Ovary (tissue), 9 donors: ENCODE measurements around the gene GBE1. TPM values are rescaled to one million over a fixed set of nuclear protein-coding genes. Genes with fewer than 3 reads are reported as not detected.

Experiments
- DNase-seq, 5 donors: peaks; one replicate each; pipeline ENCODE4 v3.0.0-alpha.2; 2019 to 2020
- H3K27ac ChIP-seq, 2 donors: fragments of 200-600 bp; one replicate each; pipeline versions ENCODE4 v1.5.1 to v1.8.0; 2019 to 2022
- H3K27me3 ChIP-seq: fragments of 200-600 bp; one replicate; pipeline ENCODE4 v1.8.0; 2022
- H3K36me3 ChIP-seq: fragments of 200-600 bp; sonication (generic); one replicate; pipeline ENCODE4 v1.5.1; 2019
- H3K4me1 ChIP-seq: one replicate; pipeline ENCODE4 v1.8.1; 2013; ENCODE audit warnings: mild to moderate bottlenecking, moderate library complexity; ENCODE audit not compliant: insufficient read depth
- H3K4me3 ChIP-seq: fragments of 200-600 bp; sonication (generic); one replicate; pipeline ENCODE4 v1.5.1; 2017
- H3K9me3 ChIP-seq, 2 donors: fragments of 200-600 bp in 1 of 2; sonication (generic) in 1 of 2; one replicate each; pipeline versions ENCODE4 v1.5.1 to v1.8.1; 2013 to 2019; ENCODE audit warnings: mild to moderate bottlenecking in 1 of 2, moderate library complexity in 1 of 2
- CTCF ChIP-seq, 3 donors: fragments of 450-650 bp in 2 of 3; fragments of 200-600 bp in 1 of 3; IDR thresholded peaks; one replicate each; pipeline versions ENCODE4 v1.5.1 to v1.8.0; 2016 to 2022; ENCODE audit warnings: antibody characterized with exemption in 3 of 3, mild to moderate bottlenecking in 1 of 3
- EP300 ChIP-seq: sonication (generic); formaldehyde crosslinking; IDR thresholded peaks from one replicate; pipeline ENCODE4 v1.6.1; 2017; ENCODE audit warnings: antibody characterized with exemption
- POLR2A ChIP-seq: fragments of 450-650 bp; IDR thresholded peaks from one replicate; pipeline ENCODE4 v1.6.1; 2017; ENCODE audit warnings: antibody characterized with exemption, mild to moderate bottlenecking, moderate library complexity
- WGBS, 3 donors: extraction: QIAGEN DNeasy Blood & Tissue Kit in 1 of 3; methylation state at CpG; one replicate each; pipeline versions ENCODE4 v1.1.5 to v1.1.7; 2013 to 2017; 5-methylcytosine and 5-hydroxymethylcytosine counted together
- intact Hi-C, 4 donors: fragments of 100-400 bp; cut with DNase I; formaldehyde crosslinking; loops; one replicate each; pipeline versions ENCODE4 v1.11.0 to v1.15.1; 2022 to 2023
- polyA plus RNA-seq, 2 donors: library from polyadenylated mRNA; stranded (reverse); fragments of 200-250 nt in 1 of 2; fragments of 350-450 nt in 1 of 2; fragmentation: Illumina TruSeq in 1 of 2; extraction: RNeasy Lipid Tissue Mini Kit (QIAGEN cat#74804) in 1 of 2; gene quantifications; one replicate each; pipeline ENCODE4 v1.2.3, GENCODE V29; 2013 to 2014
- total RNA-seq, 7 donors: library from RNA; depleted of rRNA in 2 of 7; stranded (reverse); fragments of >200 nt in 2 of 7; fragmentation: NEBNext Ultra II Directional in 3 of 7; extraction: Animal tissue kit (Norgen Biotek cat#: 25700) in 3 of 7; gene quantifications; one replicate each; pipeline versions ENCODE4 v1.1.0 to v1.2.4, GENCODE V29; 2016 to 2023
- donor health status: DM: no; HTN: no; CAD: no; lungs with moderate emphysema.
- donor health status: DM: no; HTN: no; CAD: no.
- donor health status: Bipolar disorder and iron deficiency.
- donor health status: DM: yes; HTN: yes; CAD: no.
- donor health status: DM: no; HTN: no; CAD: no.
- donor health status: DM: yes; HTN: yes; CAD: no.

Gene GBE1
- total and polyA plus RNA-seq, 9 donors: 14.8 to 43.7 (median 26.8) TPM

- Histone ChIP-seq H3K27ac (no peak overlapping the region), H3K4me3 (no peak overlapping the region), H3K27me3 (no peaks in the 10 kb centered on the region), H3K9me3 (no peaks in the 10 kb centered on the region), H3K36me3 (no peaks in the 10 kb centered on the region), H3K4me1 (no peaks in the 10 kb centered on the region)
- intact Hi-C loops: no loop called here
- DNase-seq: no peak
- TF ChIP-seq EP300 (no peak), POLR2A (no peak), CTCF (IDR thresholded peaks at IDR 0.05) (no peak)
These were observed 86.8 kb downstream of the GBE1 start for GRCh38 chr3:81674690-81675089.

GRCh38 chr3:81668283-81668682, 93.2 kb downstream of the GBE1 start:
- Histone ChIP-seq H3K4me3 (no peak overlapping the region), H3K9me3 (no peaks in the 10 kb centered on the region), H3K27ac (no peak overlapping the region), H3K4me1 (peaks cover 2% of the 10 kb centered on the region), H3K36me3 (no peaks in the 10 kb centered on the region), H3K27me3 (peaks cover 2% of the 10 kb centered on the region)
- 83 to 88% (median 86%) methylated on average over 3 of the region's 3 CpGs for WGBS, 3 donors
- DNase-seq: no peak
- intact Hi-C loops: no loop called here
- TF ChIP-seq POLR2A: no peak
- TF ChIP-seq EP300: no peak
- no peak for TF ChIP-seq CTCF (IDR thresholded peaks at IDR 0.05)

- H3K4me3 ChIP-seq: no peak overlapping the region
- DNase-seq: no peak
- H3K4me1 ChIP-seq: peaks cover 6% of the 10 kb centered on the region
- H3K9me3 ChIP-seq: no peaks in the 10 kb centered on the region
- H3K27me3 ChIP-seq: peaks cover 2% of the 10 kb centered on the region
- H3K27ac ChIP-seq: no peak overlapping the region
- intact Hi-C loops: no loop called here
- TF ChIP-seq POLR2A (no peak), EP300 (no peak), CTCF (IDR thresholded peaks at IDR 0.05) (peak in 2 of 3 donors; percentile 33 to 51)
- no peaks in the 10 kb centered on the region for H3K36me3 ChIP-seq
These were observed 94.8 kb downstream of the GBE1 start for GRCh38 chr3:81666502-81667121.

GRCh38 chr3:81663114-81663513, 98.3 kb downstream of the GBE1 start:
- no peak for DNase-seq
- intact Hi-C loops: no loop called here
- Histone ChIP-seq H3K27me3 (peaks cover 2% of the 10 kb centered on the region), H3K4me3 (no peak overlapping the region), H3K4me1 (peaks cover 6% of the 10 kb centered on the region), H3K36me3 (no peaks in the 10 kb centered on the region), H3K27ac (no peak overlapping the region), H3K9me3 (no peaks in the 10 kb centered on the region)
- TF ChIP-seq EP300: no peak
- TF ChIP-seq CTCF (IDR thresholded peaks at IDR 0.05): no peak
- no peak for TF ChIP-seq POLR2A
- WGBS, 3 donors: 95 to 98% (median 98%) methylated on average over 10 of the region's 10 CpGs
